ENCODE data around the gene CACNA1B.
"Not testable (repeated sequence)": the region's sequence is repeated elsewhere in the genome, so short reads cannot be mapped to it uniquely, and the experiment has no call there.

CACNA1B gene

DNA sequence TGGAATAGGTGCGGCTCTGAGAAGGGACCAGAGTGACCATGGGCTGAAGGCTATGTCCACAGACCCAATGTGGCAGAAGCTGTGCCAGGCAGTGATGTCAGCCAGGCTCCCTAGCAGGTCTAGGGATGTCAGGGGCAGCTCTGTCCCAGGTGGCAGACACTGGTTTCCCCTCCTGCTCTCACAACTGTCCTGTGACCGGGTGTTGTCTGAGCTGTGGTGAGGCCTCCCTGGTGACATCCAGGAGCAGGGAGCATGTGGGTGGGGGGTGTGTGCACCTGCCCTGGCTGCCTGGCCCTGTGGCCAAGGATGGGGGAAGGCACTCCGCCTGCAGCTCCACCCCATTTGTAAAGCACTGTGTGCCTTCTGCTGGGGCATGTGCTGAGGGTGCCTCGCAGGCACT, 257.0 kb downstream of the CACNA1B start:
- DNase-seq (ENCODE audit: low read depth in 3 of 3), result not testable (repeated sequence)

DNA sequence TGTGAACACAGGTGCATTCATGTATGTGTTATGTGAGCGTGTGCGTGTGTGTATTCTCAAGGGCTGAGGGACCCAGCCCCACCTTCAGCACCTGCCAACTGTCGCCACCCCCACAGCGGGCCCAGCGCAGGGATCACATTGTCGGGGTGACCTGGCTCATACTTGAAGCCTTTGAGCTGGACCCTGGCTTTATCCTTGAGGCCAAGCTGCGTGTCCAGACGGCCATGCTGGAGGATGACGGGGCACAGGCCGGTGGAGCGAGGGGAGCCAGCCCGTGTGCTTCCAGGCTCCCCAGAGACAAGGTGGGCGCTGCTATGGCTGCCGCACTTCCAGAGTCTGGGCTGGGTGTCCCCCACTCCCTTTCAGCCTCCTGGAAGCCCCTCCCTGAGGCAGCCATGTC, 261.5 kb downstream of the CACNA1B start:
- not testable (repeated sequence) for DNase-seq (ENCODE audit: low read depth in 3 of 3)

DNA sequence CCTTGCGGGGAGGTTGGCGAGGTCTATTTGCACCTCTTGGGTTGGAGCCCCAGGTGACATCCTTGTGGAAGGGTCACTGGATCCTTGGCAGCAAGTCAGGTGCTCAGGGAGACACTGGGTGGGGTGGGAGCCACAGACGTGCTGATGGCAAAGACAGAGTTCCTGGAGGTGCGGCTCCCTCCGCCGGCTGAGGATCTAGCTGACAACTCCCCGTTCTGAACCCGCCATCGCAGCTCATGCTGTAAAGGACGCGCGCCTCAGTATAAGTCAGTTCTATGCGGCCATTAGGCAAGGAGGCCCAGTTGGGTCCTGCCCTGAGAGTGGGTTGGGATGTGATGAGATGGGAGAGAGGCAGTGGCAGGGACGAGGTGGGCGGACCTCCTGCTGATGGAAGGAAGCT, 263.4 kb downstream of the CACNA1B start:
- DNase-seq (ENCODE audit: low read depth in 3 of 3), result not testable (repeated sequence)

DNA sequence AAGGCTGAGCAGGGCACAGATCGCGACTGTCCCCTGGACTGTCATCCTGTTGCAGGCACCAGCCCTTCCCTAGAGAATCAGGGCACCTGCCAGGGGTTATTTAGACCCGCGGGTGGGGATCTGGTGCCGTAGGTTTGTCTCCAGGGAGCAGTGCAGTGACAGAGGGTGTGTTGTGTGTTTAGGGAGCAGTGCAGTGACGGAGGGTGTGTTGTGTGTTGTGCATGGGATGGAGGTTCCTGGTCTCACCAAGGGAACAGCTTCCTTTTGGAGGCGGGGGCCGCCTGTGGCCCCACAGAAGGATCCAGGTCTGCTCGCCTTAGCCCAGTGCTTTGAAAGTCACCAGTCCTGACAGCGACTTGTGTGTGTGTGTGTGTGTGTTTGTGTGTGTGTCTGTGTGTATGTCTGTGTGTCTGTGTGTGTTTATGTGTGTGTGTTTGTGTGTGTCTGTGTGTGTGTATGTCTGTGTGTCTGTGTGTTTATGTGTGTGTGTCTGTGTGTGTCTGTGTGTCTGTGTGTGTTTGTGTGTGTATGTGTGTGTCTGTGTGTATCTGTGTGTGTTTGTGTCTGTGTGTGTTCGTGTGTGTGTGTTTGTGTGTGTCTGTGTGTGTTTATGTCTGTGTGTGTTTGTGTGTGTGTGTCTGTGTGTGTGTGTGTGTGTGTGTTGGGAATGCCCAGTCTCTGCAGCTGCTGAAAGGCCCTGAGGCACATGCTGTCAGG, 265.1 kb downstream of the CACNA1B start:
- not testable (repeated sequence) for DNase-seq (ENCODE audit: low read depth in 3 of 3)

DNA sequence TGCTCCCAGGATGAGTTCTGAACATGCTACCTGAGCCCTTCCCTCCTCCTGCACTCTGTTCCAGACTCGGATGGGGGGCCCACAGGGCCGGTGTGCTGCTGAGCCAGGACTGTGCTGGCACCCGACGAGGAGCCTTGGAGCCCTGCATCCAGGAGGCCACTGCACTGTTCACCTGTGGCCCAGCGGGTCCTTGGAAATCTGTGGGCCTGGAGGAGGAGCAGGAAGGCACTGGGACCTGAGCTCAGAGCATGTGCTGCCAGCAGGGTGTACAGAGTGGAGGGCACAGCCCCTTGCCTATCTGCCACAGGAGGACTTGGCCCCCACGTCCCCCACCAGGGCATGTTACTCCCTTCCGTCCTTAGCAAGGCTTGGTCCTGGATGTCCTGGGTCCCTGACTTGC, 265.9 kb downstream of the CACNA1B start:
- DNase-seq (ENCODE audit: low read depth in 3 of 3), result not testable (repeated sequence)

DNA sequence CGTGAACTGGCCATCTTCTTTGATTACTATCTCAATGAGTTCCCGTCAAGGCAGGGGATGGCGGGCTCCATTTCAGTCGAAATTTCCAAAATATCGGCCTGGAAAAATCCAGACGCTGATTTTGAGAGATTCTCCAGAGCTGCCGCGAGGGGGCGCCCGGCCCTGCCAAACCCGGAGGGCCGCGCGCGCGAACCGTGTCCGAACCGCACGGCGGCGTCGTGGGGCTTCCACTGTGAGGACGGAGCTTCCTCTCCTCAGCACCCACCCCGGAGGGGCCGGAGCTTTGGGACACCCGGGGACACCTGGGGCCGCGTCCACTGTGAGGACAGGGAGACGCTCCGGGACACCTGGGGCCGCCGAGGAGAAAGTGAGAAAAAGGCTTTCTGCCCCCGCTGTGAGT, 270.0 kb downstream of the CACNA1B start:
- peak in 2 of 3 experiments; percentile 9 to 18 for DNase-seq (ENCODE audit: low read depth in 3 of 3)

DNA sequence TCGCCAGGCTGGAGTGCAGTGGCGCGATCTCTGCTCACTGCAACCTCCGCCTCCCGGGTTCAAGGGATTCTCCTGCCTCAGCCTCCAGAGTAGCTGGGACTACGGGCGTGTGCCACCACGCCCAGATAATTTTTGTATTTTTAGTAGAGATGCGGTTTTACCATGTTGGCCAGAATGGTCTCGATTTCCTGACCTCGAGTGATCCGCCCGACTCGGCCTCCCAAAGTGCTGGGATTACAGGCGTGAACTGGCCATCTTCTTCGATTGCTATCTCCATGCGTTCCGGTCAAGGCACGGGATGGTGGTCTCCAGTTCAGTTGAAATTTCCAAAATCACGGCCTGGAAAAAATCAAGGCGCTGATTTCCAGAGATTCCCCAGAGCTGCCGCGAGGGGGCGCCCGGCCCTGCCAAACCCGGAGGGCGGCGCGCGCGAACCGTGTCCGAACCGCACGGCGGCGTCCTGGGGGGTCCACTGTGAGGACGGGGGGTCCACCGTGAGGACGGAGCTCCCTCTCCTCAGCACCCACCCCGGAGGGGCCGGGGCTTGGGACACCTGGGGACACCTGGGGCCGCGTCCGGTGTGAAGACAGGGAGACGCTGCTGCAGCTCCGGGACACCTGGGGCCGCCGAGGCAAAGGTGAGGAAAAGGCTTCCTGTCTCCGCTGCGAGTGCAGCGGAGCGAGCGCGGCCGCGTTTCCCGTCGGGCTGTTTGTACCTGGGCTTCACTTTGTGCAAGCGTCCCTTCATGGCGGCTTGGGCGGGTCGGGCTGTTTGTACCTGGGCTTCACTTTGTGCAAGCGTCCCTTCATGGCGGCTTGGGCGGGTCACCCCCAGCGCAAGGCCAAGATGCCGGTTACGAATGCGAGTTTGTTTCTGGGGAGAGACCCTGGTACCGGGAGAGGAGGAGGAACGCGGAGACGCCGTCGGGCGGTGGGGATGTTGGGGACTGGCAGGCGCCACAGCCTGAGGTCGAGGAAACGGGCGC, 272.4 kb downstream of the CACNA1B start:
- DNase-seq (ENCODE audit: low read depth in 3 of 3), result peak in 2 of 3 experiments; percentile 10 to 32

DNA sequence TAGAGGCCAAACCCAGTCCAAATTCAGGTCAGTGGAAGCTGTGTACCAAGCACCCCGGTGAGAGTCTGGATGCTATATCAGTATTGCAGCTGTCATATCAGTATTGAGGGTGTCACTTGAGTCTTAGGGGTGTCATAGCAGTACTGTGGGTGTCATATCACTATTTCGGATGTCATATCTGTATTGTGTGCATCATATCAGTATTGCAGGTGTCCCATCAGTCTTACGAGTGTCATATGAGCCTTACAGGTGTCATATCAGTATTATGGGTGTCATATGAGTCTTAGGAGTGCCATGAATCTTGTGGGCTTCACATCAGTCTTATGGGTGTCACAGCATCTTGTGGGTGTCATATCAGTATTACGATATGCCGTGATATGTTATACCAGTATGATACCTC, 278.2 kb downstream of the CACNA1B start:
- DNase-seq (ENCODE audit: low read depth in 3 of 3), result not testable (repeated sequence)

DNA sequence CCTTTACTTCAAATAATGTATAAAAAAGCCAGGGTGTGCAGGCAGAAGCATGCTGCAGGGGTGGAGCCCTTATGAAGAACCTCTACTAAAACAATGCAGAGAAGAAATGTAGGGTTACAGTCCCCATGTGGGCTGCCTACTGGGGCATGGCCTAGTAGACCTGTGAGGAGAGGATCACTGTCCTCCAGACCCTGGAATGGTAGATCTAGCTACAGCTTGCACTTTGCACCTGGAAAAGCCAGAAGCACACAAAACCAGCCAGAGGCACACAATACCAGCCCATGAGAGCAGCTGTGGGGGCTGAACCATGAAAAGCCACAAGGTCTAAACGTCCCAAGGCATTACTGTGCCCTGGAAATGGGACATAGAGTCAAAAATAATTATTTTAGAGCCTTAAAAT, 289.2 kb downstream of the CACNA1B start:
- DNase-seq (ENCODE audit: low read depth in 3 of 3), result not testable (repeated sequence)

All from stimulated activated CD4-positive, alpha-beta T cell treated with anti-CD3 and anti-CD28 coated beads, TNF-alpha, amount 100 ng/mL, for 4 hours (primary cell).